HG02840 (cell line): ENCODE results near the gene SIRT3.
"Not testable (repeated sequence)": the region's sequence is repeated elsewhere in the genome, so short reads cannot be mapped to it uniquely, and the experiment has no call there.

Experiments used
- ATAC-seq: cut with Tn5 transposase; IDR thresholded peaks from one replicate; pipeline ENCODE4 v1.9.1; 2021; ENCODE audit warnings: mild to moderate bottlenecking, moderate library complexity, moderate number of reproducible peaks; ENCODE audit not compliant: unreplicated experiment, low FRiP score

The SIRT3 gene

GRCh38 chr11:205221-206001 lies 30.7 kb downstream of the SIRT3 start:
- ATAC-seq: no peak

GRCh38 chr11:204587-205109 lies 31.5 kb downstream of the SIRT3 start:
- ATAC-seq: no peak

- no peak for ATAC-seq
These were observed 32.1 kb downstream of the SIRT3 start for GRCh38 chr11:203945-204586.

GRCh38 chr11:203056-203944 lies 32.8 kb downstream of the SIRT3 start:
- no peak for ATAC-seq

GRCh38 chr11:202490-202889 lies 33.7 kb downstream of the SIRT3 start:
- no peak for ATAC-seq

DNA sequence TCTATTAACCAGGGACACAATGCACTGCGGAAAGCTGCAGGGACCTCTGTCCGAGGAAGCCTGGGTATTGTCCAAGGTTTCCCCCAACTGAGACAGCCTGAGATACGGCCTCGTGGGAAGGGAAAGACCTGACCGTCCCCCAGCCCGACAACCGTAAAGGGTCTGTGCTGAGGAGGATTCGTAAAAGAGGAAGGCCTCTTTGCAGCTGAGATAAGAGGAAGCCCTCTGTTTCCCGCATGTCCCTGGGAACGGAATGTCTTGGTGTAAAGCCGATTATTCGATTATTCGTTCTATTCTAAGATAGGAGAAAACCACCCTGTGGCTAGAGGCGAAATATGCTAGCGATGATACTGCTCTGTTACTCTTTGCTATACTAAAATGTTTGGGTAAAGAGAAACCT lies 34.2 kb downstream of the SIRT3 start:
- ATAC-seq: no peak

- no peak for ATAC-seq
These were observed 35.7 kb downstream of the SIRT3 start for GRCh38 chr11:200224-201003.

DNA sequence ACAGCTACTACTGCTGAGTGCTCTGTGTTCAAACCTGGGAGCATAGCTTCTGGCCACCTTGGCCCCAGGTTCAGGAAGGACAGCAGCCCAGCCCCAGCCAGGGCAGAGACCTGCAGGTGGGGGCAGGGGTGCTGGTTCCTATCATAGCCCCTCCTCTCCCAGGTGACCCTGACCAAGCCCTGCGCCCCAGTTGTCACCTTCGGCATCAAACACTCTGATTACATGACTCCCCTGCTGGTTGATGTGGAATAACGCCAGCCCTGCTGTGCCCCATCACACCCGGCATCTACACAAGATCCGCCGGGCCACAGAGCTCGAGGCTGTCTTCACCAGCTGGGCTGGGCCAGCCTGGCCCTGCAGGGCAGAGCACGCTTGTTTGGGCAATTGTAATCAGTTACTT lies 36.4 kb downstream of the SIRT3 start:
- ATAC-seq: no peak

DNA sequence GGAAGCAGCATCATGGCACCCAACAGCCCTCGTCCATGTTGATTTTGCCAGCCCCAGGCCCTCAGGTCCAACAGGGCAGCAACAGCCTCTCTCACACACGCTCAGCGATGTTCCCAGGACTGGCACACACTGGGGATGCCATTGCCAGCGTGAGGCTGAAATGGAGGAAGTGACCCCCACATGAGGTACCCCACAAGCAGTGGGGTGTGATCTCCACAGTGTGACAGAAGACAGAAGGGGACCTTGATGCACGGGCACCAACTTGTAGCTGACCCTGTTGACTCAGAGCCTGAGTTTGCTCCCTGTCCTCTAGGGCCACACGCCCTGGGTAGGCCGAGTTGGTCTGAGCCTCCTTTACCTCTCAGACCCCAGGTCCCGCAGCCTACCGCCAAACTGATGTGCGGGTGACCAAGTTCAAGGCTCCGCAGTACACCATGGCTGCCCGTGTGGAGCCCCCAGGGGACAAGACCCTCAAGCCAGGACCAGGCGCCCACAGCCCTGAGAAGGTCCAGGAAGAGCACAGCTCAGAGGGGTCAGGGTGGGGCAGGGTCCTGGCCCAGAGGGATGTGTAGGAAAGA lies 37.0 kb downstream of the SIRT3 start:
- ATAC-seq: no peak

- ATAC-seq: no peak
These were observed 37.8 kb downstream of the SIRT3 start for GRCh38 chr11:198236-198806.

- no peak for ATAC-seq
These were observed 38.4 kb downstream of the SIRT3 start for GRCh38 chr11:197741-198235.

- no peak for ATAC-seq
These were observed 39.1 kb downstream of the SIRT3 start for GRCh38 chr11:196786-197731.

DNA sequence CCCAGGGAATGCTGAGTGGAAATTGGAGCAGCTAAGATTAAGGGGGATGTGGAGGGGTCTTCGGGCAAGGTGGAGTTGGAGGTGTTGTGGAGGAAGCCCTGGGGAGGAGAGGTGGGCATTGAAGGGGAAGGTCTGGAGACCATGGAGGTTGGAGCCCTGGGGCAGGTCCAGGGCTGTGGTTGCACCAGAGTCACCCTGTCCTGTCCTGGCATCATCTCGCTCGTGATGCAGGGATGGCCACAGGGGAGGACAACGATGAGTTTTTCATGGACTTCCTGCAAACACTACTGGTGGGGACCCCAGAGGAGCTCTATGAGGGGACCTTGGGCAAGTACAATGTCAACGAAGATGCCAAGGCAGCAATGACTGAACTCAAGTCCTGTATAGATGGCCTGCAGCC lies 42.7 kb downstream of the SIRT3 start:
- ATAC-seq: not testable (repeated sequence)

DNA sequence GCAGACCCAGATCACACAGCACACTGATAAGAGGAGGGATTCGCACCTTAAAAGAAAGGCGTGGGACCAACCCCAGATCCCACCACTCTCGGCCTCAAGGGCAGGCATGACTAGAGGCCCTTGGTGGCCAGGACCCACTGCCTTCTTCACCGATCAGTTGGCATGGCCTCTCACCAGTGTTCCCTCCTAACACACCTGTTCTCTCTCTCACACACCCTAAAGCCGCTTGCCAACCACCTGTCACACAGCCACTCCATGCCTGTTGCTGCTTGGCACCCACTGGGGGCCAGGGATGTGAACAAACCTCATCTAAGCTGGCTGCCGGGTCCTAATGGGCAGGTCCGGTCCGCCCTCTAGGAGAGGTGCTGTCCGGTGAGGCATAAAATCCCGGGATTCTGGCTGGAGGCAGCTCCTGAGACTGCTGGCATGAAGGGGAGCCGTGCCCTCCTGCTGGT lies 43.4 kb downstream of the SIRT3 start, which contains the start of gene SCGB1C1:
SCGB1C1 (plus strand) TSS at position 405 of the 455 bp plus-strand sequence; CDS start at position 427, 22 bp downstream.
- not testable (repeated sequence) for ATAC-seq

GRCh38 chr11:191490-192478 lies 44.4 kb downstream of the SIRT3 start:
- ATAC-seq: not testable (repeated sequence)

- ATAC-seq: not testable (repeated sequence)
These were observed 45.6 kb downstream of the SIRT3 start for GRCh38 chr11:190546-190945.
